OCI-LY1 (cell line): ENCODE measurements around the gene CRKL.

Source experiments
- H2AFZ ChIP-seq: fragments of 200-600 bp; sonication (generic), shearing (Covaris generic); 2 replicates; pipeline ENCODE4 v1.6.0; 2014; ENCODE audit warnings: antibody characterized with exemption, mild to moderate bottlenecking, low read length
- H3F3A ChIP-seq: fragments of 200-600 bp; sonication (generic), shearing (Covaris generic); 2 replicates; pipeline ENCODE4 v1.6.0; 2014; ENCODE audit warnings: mild to moderate bottlenecking, antibody characterized with exemption, low read length, moderate library complexity; ENCODE audit not compliant: insufficient read depth
- H3K27ac ChIP-seq: fragments of 200-600 bp; sonication (generic); 2 replicates; pipeline ENCODE4 v1.5.1; 2014; ENCODE audit warnings: low read length, mixed run types, mild to moderate bottlenecking, low read depth; ENCODE audit not compliant: poor library complexity, severe bottlenecking
- H3K27me3 ChIP-seq: fragments of 200-600 bp; sonication (generic); 2 replicates; pipeline ENCODE4 v1.6.0; 2014; ENCODE audit warnings: antibody characterized with exemption, mild to moderate bottlenecking, low read length, moderate library complexity; ENCODE audit not compliant: insufficient read depth
- H3K36me3 ChIP-seq: fragments of 200-600 bp; sonication (generic); 2 replicates; pipeline ENCODE4 v1.6.1; 2014; ENCODE audit warnings: mild to moderate bottlenecking, antibody characterized with exemption, low read length, moderate library complexity, mixed read lengths; ENCODE audit not compliant: insufficient read depth
- H3K4me1 ChIP-seq: fragments of 200-600 bp; sonication (generic); 2 replicates; pipeline ENCODE4 v1.5.1; 2014; ENCODE audit warnings: mild to moderate bottlenecking, low read length, moderate library complexity; ENCODE audit not compliant: insufficient read depth, severe bottlenecking
- H3K4me2 ChIP-seq: fragments of 200-600 bp; sonication (generic), shearing (Covaris generic); 2 replicates; pipeline ENCODE4 v1.6.1; 2014; ENCODE audit warnings: low read length
- H3K4me3 ChIP-seq: fragments of 200-600 bp; sonication (generic); 2 replicates; pipeline ENCODE4 v1.5.1; 2014; ENCODE audit warnings: low read length, low read depth, mild to moderate bottlenecking, mixed read lengths; ENCODE audit not compliant: poor library complexity, severe bottlenecking
- H3K79me2 ChIP-seq: fragments of 200-600 bp; shearing (Covaris generic); 2 replicates; pipeline ENCODE4 v1.6.1; 2016; ENCODE audit warnings: mixed run types, low read length, mixed read lengths; ENCODE audit not compliant: insufficient read depth
- H3K9ac ChIP-seq: fragments of 200-600 bp; sonication (generic), shearing (Covaris generic); 2 replicates; pipeline ENCODE4 v1.6.1; 2014; ENCODE audit warnings: mild to moderate bottlenecking, low read length, mixed read lengths
- H3K9me2 ChIP-seq: fragments of 200-600 bp; sonication (generic), shearing (Covaris generic); 2 replicates; pipeline ENCODE4 v1.6.1; 2014; ENCODE audit warnings: low read depth, mild to moderate bottlenecking, low read length, mixed read lengths
- H3K9me3 ChIP-seq: fragments of 200-600 bp; shearing (Covaris generic); 2 replicates; pipeline ENCODE4 v1.6.1; 2014; ENCODE audit warnings: low read length, mixed read lengths
- H4K20me1 ChIP-seq: fragments of 200-600 bp; sonication (generic), shearing (Covaris generic); 2 replicates; pipeline ENCODE4 v1.6.0; 2016; ENCODE audit warnings: mild to moderate bottlenecking, low read length; ENCODE audit not compliant: insufficient read depth
- CTCF ChIP-seq: fragments of 200-600 bp; sonication (generic), shearing (Covaris generic); IDR thresholded peaks from 2 replicates; pipeline ENCODE4 v1.5.1; 2017; ENCODE audit warnings: mild to moderate bottlenecking, antibody characterized with exemption, low read length, moderate library complexity, mixed read lengths
- EZH2 ChIP-seq: fragments of 200-600 bp; sonication (generic), shearing (Covaris generic); IDR thresholded peaks from 2 replicates; pipeline ENCODE4 v1.8.0; 2017; ENCODE audit warnings: borderline replicate concordance, mixed run types, mild to moderate bottlenecking, antibody characterized with exemption, low read length, moderate library complexity, mixed read lengths

Gene CRKL

GRCh38 chr22:20909543-20910303, 7.5 kb upstream of the CRKL start:
- no peak overlapping the region for H3K4me2 ChIP-seq

DNA sequence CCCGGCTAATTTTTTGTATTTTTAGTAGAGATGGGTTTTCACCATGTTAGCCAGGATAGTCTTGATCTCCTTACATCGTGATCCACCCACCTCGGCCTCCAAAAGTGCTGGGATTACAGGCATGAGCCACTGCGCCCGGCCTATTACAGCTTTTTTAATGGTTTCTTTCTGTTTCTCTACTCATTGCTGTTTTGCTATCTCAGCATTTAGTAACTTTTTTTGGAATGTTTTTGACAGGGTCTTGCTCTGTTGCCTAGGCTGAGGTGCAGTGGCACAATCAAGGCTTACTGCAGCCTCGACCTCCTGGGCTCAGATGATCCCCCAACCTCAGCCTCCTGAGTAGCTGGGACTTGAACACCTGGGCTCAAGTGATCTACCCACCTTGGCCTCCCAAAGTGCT, 4.7 kb upstream of the CRKL start:
- no peak for TF ChIP-seq EZH2

More at GRCh38 chr22:20909543-20910303, 7.5 kb upstream of the CRKL start:
- H3K4me3 ChIP-seq: no peak overlapping the region
- no peak overlapping the region for H3K27ac ChIP-seq
- no peaks in the 10 kb centered on the region for H3K36me3 ChIP-seq
- no peaks in the 10 kb centered on the region for H3K4me1 ChIP-seq
- H3K9me3 ChIP-seq: no peaks in the 10 kb centered on the region
- H2AFZ ChIP-seq: no peak overlapping the region
- no peaks in the 10 kb centered on the region for H4K20me1 ChIP-seq
- TF ChIP-seq CTCF (no peak), EZH2 (no peak)
- no peaks in the 10 kb centered on the region for H3K27me3 ChIP-seq
- no peaks in the 10 kb centered on the region for H3K79me2 ChIP-seq
- no peak overlapping the region for H3K9ac ChIP-seq
- no peaks in the 10 kb centered on the region for H3K9me2 ChIP-seq
- H3F3A ChIP-seq: no peaks in the 10 kb centered on the region

GRCh38 chr22:20918663-20919218, 1.5 kb downstream of the CRKL start:
- no peaks in the 10 kb centered on the region for H3F3A ChIP-seq
- peak overlapping the region; percentile 60 for H3K27ac ChIP-seq
- H3K36me3 ChIP-seq: peaks cover 12% of the 10 kb centered on the region; the same call in 1 of the 2 replicates
- no peak overlapping the region for H2AFZ ChIP-seq
- H4K20me1 ChIP-seq: peaks cover 6% of the 10 kb centered on the region; the same call in 1 of the 2 replicates
- no peak for TF ChIP-seq CTCF
- no peak for TF ChIP-seq EZH2
- peak overlapping the region; percentile 93 for H3K4me3 ChIP-seq
- H3K4me1 ChIP-seq: peaks cover 45% of the 10 kb centered on the region
- H3K9me2 ChIP-seq: no peaks in the 10 kb centered on the region
- peaks cover 61% of the 10 kb centered on the region for H3K79me2 ChIP-seq
- H3K9ac ChIP-seq: peak overlapping the region; percentile 93
- H3K27me3 ChIP-seq: no peaks in the 10 kb centered on the region
- peak overlapping the region; percentile 87 for H3K4me2 ChIP-seq
- no peaks in the 10 kb centered on the region for H3K9me3 ChIP-seq

More for the DNA sequence above, 4.7 kb upstream of the CRKL start:
- no peak overlapping the region for H3K4me3 ChIP-seq
- H3K4me1 ChIP-seq: peaks cover 7% of the 10 kb centered on the region
- H3K4me2 ChIP-seq: no peak overlapping the region
- H3K79me2 ChIP-seq: peaks cover under 1% of the 10 kb centered on the region; the same call in 1 of the 2 replicates
- no peaks in the 10 kb centered on the region for H3K36me3 ChIP-seq
- H3K9me3 ChIP-seq: no peaks in the 10 kb centered on the region
- no peak overlapping the region for H3K27ac ChIP-seq
- no peak overlapping the region for H3K9ac ChIP-seq
- no peaks in the 10 kb centered on the region for H3F3A ChIP-seq
- H3K9me2 ChIP-seq: no peaks in the 10 kb centered on the region
- no peak overlapping the region for H2AFZ ChIP-seq
- no peaks in the 10 kb centered on the region for H3K27me3 ChIP-seq
- H4K20me1 ChIP-seq: no peaks in the 10 kb centered on the region
